Activated naive CD8-positive, alpha-beta T cell (primary cell): ENCODE results near the gene RBM12.
"Not testable (repeated sequence)": the region's sequence is repeated elsewhere in the genome, so short reads cannot be mapped to it uniquely, and the experiment has no call there.

ENCODE experiments used
- H3K27ac Mint-ChIP-seq: one replicate; pipeline ENCODE4 v1.8.0; 2021; ENCODE audit warnings: mixed read lengths
- H3K27me3 Mint-ChIP-seq: one replicate; pipeline ENCODE4 v1.8.0; 2021; ENCODE audit warnings: mixed read lengths
- H3K36me3 Mint-ChIP-seq: one replicate; pipeline ENCODE4 v1.8.0; 2021; ENCODE audit warnings: mixed read lengths
- H3K4me1 Mint-ChIP-seq: one replicate; pipeline ENCODE4 v1.8.0; 2021; ENCODE audit warnings: low read depth, mixed read lengths
- H3K4me3 Mint-ChIP-seq: one replicate; pipeline ENCODE4 v1.8.0; 2021; ENCODE audit warnings: mild to moderate bottlenecking, mixed read lengths
- H3K9me3 Mint-ChIP-seq: one replicate; pipeline ENCODE4 v1.8.0; 2021; ENCODE audit warnings: low read depth, mixed read lengths

Gene RBM12

DNA sequence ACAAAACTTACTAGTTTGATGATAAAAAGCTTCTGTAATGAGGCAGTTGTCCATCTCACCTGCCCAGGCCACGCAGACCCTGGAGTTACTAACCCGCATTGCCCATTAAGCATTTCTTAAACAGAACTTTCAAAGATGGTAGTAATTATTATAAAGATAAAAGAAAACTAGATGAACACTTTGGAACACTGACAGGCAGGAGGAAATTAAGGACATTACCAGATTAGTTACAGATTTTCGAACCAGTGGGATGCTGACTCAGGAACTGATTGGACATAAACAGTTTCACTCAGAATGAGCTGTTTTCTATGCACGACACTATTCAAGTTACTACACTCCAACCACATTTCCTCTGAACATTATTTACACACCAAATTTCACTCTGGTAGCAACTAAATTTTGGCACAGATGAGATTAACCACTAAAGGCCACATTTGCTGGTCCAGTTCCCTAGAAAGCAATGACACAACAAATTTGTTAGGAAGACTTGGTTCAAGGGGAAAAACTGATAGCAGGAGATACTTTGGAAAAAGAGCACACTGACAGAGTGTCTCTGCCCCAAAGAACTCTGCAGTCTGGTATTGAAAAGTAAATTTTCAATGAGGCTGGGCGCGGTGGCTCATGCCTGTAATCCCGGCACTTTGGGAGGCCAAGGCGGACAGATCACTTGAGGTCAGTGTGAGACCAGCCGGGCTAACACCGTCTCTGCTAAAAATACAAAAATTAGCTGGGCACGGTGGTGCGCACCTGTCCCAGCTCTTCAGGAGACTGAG, 37.5 kb upstream of the RBM12 start:
- no peaks in the 10 kb centered on the region for H3K9me3 Mint-ChIP-seq
- peaks cover 7% of the 10 kb centered on the region for H3K36me3 Mint-ChIP-seq
- no peak overlapping the region for H3K4me3 Mint-ChIP-seq
- no peaks in the 10 kb centered on the region for H3K27me3 Mint-ChIP-seq
- H3K27ac Mint-ChIP-seq, result peak overlapping the region; percentile 81
- peaks cover 36% of the 10 kb centered on the region for H3K4me1 Mint-ChIP-seq

DNA sequence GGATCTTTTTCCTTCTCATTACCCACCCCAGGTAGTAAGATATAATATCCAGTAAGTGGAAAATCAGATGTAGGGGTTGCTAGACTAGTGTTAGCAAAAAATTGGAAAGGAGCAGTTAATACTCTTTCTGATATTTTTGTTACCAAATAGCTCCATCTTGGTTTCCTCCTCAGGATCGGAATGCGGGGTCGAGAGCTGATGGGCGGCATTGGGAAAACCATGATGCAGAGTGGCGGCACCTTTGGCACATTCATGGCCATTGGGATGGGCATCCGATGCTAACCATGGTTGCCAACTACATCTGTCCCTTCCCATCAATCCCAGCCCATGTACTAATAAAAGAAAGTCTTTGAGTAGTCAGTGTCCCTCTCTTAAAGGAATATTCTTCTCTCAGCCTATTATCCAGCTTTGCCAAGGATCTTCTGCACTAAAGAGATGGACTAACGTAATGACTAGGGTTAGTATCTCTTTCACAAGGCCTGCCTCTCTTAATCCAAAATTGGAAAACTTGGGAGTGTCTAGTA, 36.0 kb upstream of the RBM12 start:
- H3K4me1 Mint-ChIP-seq, result peaks cover 43% of the 10 kb centered on the region
- no peaks in the 10 kb centered on the region for H3K27me3 Mint-ChIP-seq
- H3K4me3 Mint-ChIP-seq, result peak overlapping the region; percentile 99
- H3K36me3 Mint-ChIP-seq, result peaks cover 5% of the 10 kb centered on the region
- H3K9me3 Mint-ChIP-seq, result no peaks in the 10 kb centered on the region
- H3K27ac Mint-ChIP-seq, result peak overlapping the region; percentile 96

DNA sequence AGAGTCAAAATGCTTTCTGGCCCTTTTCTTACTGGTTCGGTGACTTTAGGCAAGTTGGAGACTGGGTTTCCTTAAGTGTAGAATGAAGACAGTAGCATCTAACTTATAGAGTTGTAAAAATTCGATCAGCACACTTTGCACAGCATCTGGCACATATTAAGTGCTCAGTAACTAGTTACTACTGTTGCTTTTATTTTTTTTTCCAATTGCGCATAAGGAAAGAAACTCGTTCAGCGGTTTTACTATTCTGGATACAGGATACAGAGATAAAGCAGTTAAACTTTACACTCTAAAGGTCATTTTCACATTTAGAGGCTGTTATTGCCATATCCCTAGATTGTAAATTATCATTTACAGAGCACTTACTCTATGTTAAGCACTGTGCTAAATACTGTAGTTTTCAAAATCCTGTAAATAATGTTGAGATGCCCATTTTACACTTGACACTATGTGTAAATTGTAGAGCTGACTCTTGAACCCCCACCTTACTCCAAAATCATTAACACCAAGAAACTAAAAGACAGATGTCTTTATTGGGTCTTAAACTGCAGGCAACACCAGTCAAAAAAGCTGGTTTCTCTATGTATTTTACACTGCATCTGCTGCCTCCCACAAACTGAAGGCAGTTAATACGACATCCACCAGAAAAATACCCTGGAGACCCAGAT, 35.4 kb upstream of the RBM12 start:
- Mint-ChIP-seq H3K4me3 (peak overlapping the region; percentile 99), H3K4me1 (peaks cover 43% of the 10 kb centered on the region), H3K27me3 (no peaks in the 10 kb centered on the region), H3K36me3 (peaks cover 5% of the 10 kb centered on the region), H3K27ac (peak overlapping the region; percentile 96), H3K9me3 (no peaks in the 10 kb centered on the region)

- Mint-ChIP-seq H3K4me1 (peaks cover 40% of the 10 kb centered on the region), H3K36me3 (peaks cover 3% of the 10 kb centered on the region), H3K9me3 (no peaks in the 10 kb centered on the region), H3K27ac (peak within 1 kb of the TSS; percentile 96), H3K4me3 (peak within 1 kb of the TSS; percentile 99), H3K27me3 (no peaks in the 10 kb centered on the region)
These were observed 34.6 kb upstream of the RBM12 start, which contains the start of the genes NFS1 and ROMO1 for GRCh38 chr20:35699127-35699956. TSS of gene NFS1 (minus strand) at chr20:35699352. CDS start at chr20:35699288, 64 bp downstream. TSS of gene ROMO1 (plus strand) at chr20:35699405. CDS start at chr20:35699633, 228 bp downstream.

DNA sequence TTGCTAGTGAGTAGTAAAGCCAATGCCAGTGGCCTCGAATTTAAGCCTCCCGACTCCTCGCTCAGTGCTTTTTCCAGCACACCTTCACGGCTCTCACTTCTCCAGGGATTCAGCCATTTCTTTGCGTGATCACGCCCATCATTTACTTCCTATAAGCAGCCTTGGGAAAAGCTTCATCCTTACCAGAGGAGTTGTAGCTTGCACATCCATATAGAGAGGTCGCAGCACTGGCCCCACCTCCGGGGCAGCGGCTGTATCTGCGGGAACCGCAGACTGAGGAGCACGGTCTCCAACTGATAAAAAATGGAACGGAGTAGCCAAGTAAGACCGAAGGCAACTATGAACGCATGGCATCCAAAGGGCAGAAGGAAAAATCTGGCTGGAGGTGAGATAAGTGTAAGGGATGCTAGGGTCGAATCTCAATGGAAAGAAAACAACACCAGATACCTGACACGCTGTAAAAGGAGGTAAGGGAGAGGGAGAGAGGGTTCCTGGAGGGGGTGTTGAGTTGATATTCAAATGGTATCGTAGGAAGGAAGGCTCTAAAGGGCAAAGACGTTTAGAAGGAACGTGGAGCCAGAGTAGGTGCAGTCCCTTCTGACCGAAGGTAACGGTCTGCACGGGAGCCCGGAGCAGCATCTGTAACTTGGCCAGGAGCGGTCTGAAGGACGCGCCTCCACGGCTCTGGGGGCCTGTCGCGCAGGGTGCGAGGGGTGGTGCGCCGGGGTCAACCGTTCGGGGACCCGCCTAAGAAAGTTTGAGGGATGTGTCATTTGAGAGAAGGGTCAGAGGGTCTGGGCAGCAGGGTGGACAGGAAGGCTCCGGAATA, 33.8 kb upstream of the RBM12 start:
- H3K36me3 Mint-ChIP-seq, result peaks cover 3% of the 10 kb centered on the region
- no peaks in the 10 kb centered on the region for H3K27me3 Mint-ChIP-seq
- no peaks in the 10 kb centered on the region for H3K9me3 Mint-ChIP-seq
- H3K4me3 Mint-ChIP-seq, result peak overlapping the region; percentile 99
- H3K4me1 Mint-ChIP-seq, result peaks cover 39% of the 10 kb centered on the region
- H3K27ac Mint-ChIP-seq, result peak overlapping the region; percentile 96

- Mint-ChIP-seq H3K27me3 (no peaks in the 10 kb centered on the region), H3K4me3 (peak overlapping the region; percentile 99), H3K27ac (peak overlapping the region; percentile 96), H3K4me1 (peaks cover 39% of the 10 kb centered on the region), H3K9me3 (no peaks in the 10 kb centered on the region), H3K36me3 (peaks cover 3% of the 10 kb centered on the region)
These were observed 33.1 kb upstream of the RBM12 start for GRCh38 chr20:35697696-35698297.

DNA sequence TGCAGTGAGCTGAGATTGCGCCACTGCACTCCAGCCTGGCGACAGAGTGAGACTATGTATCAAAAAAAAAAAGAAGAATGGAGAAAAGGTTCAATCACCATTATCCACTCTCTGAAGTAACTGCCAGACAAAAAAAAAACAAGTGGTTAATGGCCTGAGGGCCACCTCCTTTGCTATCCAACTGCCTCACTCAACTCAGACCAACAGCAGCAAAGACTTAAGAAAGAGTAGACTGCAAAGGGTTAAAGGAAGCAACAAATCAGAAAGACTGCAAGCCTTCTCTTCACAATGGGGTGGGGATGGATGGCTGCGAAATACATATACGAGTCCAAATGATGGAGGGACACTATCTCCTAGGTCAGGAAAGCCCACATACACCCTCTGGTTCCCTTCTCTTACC, 31.3 kb upstream of the RBM12 start:
- H3K9me3 Mint-ChIP-seq, result no peaks in the 10 kb centered on the region
- peaks cover 33% of the 10 kb centered on the region for H3K4me1 Mint-ChIP-seq
- H3K27ac Mint-ChIP-seq, result no peak overlapping the region
- H3K36me3 Mint-ChIP-seq, result no peaks in the 10 kb centered on the region
- no peak overlapping the region for H3K4me3 Mint-ChIP-seq
- no peaks in the 10 kb centered on the region for H3K27me3 Mint-ChIP-seq

GRCh38 chr20:35695245-35695749, 30.6 kb upstream of the RBM12 start:
- no peak overlapping the region for H3K4me3 Mint-ChIP-seq
- no peak overlapping the region for H3K27ac Mint-ChIP-seq
- no peaks in the 10 kb centered on the region for H3K36me3 Mint-ChIP-seq
- H3K27me3 Mint-ChIP-seq, result no peaks in the 10 kb centered on the region
- H3K4me1 Mint-ChIP-seq, result peaks cover 26% of the 10 kb centered on the region
- H3K9me3 Mint-ChIP-seq, result no peaks in the 10 kb centered on the region

- no peak overlapping the region for H3K27ac Mint-ChIP-seq
- no peaks in the 10 kb centered on the region for H3K9me3 Mint-ChIP-seq
- H3K27me3 Mint-ChIP-seq, result no peaks in the 10 kb centered on the region
- peaks cover 6% of the 10 kb centered on the region for H3K36me3 Mint-ChIP-seq
- H3K4me1 Mint-ChIP-seq, result no peaks in the 10 kb centered on the region
- no peak overlapping the region for H3K4me3 Mint-ChIP-seq
These were observed 25.6 kb upstream of the RBM12 start for GRCh38 chr20:35690265-35690664.

GRCh38 chr20:35686872-35687271, 22.2 kb upstream of the RBM12 start:
- not testable (repeated sequence) for H3K27me3 Mint-ChIP-seq, H3K27ac Mint-ChIP-seq, H3K4me3 Mint-ChIP-seq, H3K36me3 Mint-ChIP-seq, H3K9me3 Mint-ChIP-seq, H3K4me1 Mint-ChIP-seq

GRCh38 chr20:35685368-35685767, 20.7 kb upstream of the RBM12 start:
- H3K4me3 Mint-ChIP-seq, H3K27me3 Mint-ChIP-seq, H3K4me1 Mint-ChIP-seq, H3K36me3 Mint-ChIP-seq, H3K27ac Mint-ChIP-seq, H3K9me3 Mint-ChIP-seq: not testable (repeated sequence)

DNA sequence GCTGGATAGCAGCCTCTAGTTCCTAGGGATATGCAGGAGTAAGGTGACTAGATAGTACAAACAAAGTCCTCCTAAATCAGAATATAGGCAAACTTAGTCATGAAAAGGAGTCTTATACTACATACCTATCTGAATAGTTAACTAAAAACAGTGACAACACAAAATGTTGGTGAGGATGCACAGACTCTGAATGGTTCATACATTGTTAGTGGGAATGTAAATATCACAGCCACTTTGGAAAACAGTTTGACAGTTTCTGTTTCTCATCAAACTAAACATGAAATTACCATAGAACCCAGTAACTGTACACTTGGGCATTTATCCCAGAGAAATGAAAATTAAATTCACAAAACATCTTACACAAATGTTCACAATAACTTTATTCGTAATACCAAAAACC, 17.3 kb upstream of the RBM12 start:
- Mint-ChIP-seq H3K9me3 (no peaks in the 10 kb centered on the region), H3K4me3 (no peak overlapping the region), H3K36me3 (no peaks in the 10 kb centered on the region), H3K27me3 (no peaks in the 10 kb centered on the region), H3K27ac (no peak overlapping the region), H3K4me1 (no peaks in the 10 kb centered on the region)

GRCh38 chr20:35680452-35681183, 15.9 kb upstream of the RBM12 start:
- H3K4me3 Mint-ChIP-seq, result no peak overlapping the region
- H3K27ac Mint-ChIP-seq, result no peak overlapping the region
- no peaks in the 10 kb centered on the region for H3K36me3 Mint-ChIP-seq
- H3K9me3 Mint-ChIP-seq, result no peaks in the 10 kb centered on the region
- H3K4me1 Mint-ChIP-seq, result no peaks in the 10 kb centered on the region
- no peaks in the 10 kb centered on the region for H3K27me3 Mint-ChIP-seq
